ENCODE data around the gene SH3BP2.
A peak's percentile ranks its signal among the peaks of the same experiment; 100 is the strongest.

Gene SH3BP2

DNA sequence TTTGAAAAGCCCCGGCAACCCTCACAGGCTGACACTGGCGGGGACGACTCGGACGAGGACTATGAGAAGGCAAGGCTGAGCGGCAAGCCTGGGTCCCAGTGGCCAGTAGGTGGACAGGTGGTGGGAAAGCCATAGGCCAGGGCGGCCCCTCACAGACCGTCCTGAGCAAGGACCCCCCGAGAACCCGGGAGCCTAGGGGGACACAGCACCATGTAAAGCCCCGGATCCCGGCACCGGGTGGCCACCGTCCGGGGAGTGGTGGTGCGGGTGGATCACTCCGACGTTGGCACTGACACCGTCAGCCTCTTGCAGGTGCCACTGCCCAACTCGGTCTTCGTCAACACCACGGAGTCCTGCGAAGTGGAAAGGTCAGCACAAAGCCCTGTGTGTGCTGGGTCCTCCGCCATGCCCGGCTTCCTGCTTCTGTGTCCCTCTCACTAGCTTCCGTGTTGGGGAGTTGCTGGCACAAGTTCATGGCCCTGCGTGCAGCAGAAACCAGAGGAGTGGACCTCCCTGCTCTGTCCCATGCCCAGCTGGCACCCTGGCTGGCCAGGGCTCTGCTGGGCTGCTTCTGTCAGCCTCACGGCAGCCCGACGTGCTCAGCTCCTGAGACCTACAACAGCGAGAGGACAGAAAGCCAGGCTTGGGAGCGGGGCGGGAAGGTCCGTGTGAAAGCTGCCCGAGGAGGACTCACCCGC is 38.9 kb downstream of the SH3BP2 start:
- no peak for DNase-seq (ENCODE audit: extremely low read depth in 1 of 2, low read depth in 1 of 2)

GRCh38 chr4:2832309-2832980 is 39.6 kb downstream of the SH3BP2 start:
- no peak for DNase-seq (ENCODE audit: extremely low read depth in 1 of 2, low read depth in 1 of 2)

- no peak for DNase-seq (ENCODE audit: extremely low read depth in 1 of 2, low read depth in 1 of 2)
Observed at GRCh38 chr4:2832981-2833670, 40.2 kb downstream of the SH3BP2 start.

GRCh38 chr4:2833671-2834000 is 40.8 kb downstream of the SH3BP2 start:
- DNase-seq (ENCODE audit: extremely low read depth in 1 of 2, low read depth in 1 of 2) = no peak

DNA sequence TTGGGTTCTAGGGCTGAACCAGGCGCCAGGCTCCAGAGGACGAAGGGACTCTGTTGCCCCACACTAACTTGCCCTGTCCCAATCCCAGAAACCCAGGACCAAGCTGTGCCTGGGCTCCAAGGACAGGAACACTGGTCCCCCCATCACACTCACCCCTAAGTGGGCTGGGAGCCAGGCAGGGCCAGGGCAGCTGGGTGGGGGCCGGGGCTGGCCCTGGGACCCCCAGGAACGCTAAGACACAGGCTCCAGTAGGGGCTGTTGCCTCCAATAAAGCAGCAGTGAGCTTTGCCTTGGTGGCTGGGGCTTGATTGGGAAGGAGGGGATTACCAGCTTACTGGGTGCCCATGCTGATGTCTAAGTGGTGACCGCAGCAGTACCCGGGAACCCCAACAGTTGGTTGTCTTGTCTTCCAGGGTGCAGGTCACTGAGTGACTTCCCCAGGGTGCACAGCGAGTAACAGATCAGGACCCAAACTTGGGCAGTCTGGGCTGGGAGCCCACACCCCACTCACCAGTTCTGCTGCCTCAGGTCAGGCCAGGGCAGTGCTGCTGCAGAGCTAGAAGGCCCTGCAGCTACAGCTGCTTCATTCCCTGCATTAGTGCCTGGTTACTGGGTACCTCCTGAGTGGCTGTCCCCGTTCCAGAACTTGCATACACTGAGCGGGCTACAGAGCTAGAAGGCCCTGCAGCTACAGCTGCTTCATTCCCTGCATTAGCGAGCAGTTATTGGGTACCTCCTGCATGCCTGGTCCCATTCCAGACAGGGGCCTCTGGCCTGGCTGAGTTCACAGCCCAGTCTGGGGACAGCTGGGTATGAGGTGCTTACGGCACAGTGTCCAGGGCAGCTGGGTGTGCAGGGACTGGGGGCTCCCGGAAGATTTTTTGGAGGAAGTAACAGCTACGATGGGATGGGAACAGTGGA is 41.4 kb downstream of the SH3BP2 start:
- no peak for DNase-seq (ENCODE audit: extremely low read depth in 1 of 2, low read depth in 1 of 2)

- no peak for DNase-seq (ENCODE audit: extremely low read depth in 1 of 2, low read depth in 1 of 2)
Observed at GRCh38 chr4:2835978-2836377, 43.1 kb downstream of the SH3BP2 start.

DNA sequence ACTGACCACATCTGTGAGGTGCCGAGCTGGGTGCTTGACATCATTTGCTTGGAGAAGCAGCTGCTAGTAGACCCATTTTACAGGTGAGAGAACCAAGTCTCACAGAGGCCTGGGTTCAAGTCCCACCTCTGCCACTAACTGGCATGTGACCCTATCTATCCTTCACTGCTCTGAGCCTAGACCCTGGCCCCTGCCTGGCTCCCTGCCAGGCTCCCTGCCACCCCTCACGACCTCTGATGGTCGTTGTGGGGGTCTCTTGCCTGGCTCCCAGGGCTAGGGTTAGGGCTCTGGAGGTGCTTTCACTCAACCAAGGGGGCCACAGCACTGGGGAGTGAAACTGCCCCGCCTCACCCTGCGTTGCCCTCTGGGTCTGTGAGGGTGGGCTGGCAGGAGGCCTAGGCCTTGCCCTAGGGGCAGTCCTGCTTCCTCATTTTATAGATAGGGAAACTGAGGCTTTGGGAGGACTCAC is 43.5 kb downstream of the SH3BP2 start:
- no peak for DNase-seq (ENCODE audit: extremely low read depth in 1 of 2, low read depth in 1 of 2)

DNA sequence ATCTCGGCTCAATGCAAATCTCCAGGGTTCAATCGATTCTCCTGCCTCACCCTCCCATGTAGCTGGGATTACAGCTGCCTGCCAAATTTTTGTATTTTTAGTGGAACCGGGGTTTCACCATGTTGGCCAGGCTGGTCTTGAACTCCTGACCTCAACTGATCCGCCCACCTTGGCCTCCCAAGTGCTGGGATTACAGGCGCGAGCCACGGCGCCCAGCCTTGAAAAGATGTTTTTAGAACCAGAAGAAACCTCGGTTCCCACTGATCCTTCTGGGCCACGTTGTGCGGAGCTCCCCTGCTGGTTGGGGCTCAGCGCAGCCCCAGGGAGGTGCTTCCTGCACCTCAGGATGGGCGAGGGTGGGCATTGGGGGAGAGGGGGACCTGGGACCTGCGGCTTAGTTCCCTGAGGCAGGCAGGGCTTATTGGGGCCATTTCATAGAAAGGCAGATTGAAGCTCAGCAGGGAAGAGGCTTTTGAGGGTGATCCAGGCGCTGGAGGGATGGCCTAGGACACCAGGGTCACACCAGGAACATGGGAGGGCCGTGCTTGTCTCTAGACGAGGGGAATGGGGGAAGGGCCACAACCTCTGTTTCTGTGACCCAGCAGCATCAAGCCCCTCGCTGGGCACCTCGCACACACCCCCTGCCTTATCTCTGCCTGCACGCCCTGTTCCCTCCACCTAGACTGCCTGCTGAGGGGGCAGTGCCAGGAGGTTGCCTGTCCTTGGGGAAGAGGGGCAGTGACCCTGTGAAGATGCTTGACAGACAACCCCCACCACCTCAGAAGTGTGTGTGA is 44.4 kb downstream of the SH3BP2 start:
- DNase-seq (ENCODE audit: extremely low read depth in 1 of 2, low read depth in 1 of 2) = no peak

DNA sequence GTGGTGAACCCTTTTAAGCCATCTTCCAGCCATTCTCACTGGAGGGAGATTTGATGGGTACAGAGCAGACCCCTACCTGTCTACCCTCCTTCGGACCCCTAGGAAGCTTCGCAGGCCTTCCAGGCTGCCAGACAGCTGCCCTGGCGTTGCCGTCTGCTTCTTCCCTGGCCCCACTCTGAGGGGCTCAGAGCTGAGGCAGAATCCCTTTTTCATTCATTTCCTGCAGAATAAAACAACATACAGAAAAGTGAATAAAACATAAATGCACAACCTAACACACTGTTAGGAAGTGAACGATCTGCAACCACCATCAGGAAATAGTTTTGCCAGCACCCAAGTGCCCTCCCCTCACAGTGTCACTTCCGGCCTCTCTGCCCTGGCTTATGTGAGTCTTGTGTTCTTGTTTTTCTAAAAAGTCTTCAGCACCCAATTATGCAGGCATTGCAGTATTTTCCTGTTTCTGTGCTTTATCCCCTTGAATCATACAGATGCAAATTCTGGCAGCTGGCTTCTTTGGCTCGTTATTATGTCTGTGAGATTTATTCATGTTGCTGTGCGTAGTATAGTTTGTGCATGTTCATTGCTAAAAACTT is 45.1 kb downstream of the SH3BP2 start:
- peak in 1 of 2 donors; percentile 49 for DNase-seq (ENCODE audit: extremely low read depth in 1 of 2, low read depth in 1 of 2)

GRCh38 chr4:2839060-2839459 is 46.2 kb downstream of the SH3BP2 start:
- DNase-seq (ENCODE audit: extremely low read depth in 1 of 2, low read depth in 1 of 2) = no peak

- DNase-seq (ENCODE audit: extremely low read depth in 1 of 2, low read depth in 1 of 2) = no peak
Observed at GRCh38 chr4:2842687-2843262, 49.9 kb downstream of the SH3BP2 start.

DNA sequence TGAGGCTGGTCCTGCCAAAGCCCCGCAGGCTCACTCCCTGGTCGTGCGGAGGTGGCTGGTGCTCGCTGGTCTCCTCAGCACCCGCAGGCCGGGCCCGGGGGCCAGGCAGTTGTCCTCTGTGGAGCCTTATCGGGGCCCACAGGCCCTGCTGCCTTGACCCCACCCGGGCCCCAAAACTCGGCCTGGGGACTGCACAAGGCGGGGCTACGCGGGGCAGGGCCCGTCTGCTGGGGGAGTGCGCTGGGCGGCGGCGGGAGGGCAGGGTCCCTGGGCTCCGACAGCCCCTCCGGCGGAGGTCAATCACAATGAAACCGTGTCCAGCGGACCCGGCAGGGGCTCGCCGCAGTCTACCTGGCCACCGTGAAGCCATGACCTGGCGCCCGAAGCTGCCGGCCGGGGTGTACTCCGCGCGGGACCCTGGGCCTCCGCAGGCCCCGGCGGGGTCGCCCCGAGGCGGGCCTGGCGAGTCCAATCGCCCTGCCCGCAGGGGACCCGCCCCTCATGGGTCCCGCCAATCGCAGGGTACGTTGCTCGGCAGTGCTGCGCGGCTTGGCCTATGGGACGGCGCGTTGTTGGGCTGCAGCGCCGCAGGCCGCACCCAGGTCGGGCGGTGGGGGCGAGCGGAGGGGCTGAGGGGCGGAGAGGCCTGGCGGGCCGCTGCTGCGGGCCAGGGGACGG is 50.5 kb downstream of the SH3BP2 start, which contains the start of gene ADD1:
TSS of gene ADD1 (plus strand) at position 582 of the 678 bp plus-strand sequence. CDS start 32,072 bp downstream, outside the sequence.
- peak; percentile 81 to 91 for DNase-seq (ENCODE audit: extremely low read depth in 1 of 2, low read depth in 1 of 2)

GRCh38 chr4:2843941-2844584 is 51.2 kb downstream of the SH3BP2 start:
- no peak for DNase-seq (ENCODE audit: extremely low read depth in 1 of 2, low read depth in 1 of 2)

DNA sequence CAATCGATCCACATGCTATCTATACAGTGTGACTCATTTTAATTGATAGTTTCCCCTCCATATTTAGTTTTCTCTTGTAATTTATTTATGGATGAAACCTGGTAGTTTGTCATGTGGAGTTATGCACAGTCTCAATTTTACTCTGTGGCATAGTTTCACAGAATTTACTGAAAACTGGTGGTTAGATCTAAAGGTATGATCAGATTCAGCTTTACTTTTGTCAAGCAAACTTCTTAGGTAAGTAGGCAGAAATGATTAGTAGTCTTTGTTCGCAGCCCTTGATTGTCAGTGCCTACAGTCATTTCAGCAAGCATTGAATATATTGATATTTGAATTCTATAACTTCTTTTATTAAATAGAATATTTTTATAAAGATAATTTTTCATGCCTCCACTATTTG is 53.3 kb downstream of the SH3BP2 start:
- no peak for DNase-seq (ENCODE audit: extremely low read depth in 1 of 2, low read depth in 1 of 2)

DNA sequence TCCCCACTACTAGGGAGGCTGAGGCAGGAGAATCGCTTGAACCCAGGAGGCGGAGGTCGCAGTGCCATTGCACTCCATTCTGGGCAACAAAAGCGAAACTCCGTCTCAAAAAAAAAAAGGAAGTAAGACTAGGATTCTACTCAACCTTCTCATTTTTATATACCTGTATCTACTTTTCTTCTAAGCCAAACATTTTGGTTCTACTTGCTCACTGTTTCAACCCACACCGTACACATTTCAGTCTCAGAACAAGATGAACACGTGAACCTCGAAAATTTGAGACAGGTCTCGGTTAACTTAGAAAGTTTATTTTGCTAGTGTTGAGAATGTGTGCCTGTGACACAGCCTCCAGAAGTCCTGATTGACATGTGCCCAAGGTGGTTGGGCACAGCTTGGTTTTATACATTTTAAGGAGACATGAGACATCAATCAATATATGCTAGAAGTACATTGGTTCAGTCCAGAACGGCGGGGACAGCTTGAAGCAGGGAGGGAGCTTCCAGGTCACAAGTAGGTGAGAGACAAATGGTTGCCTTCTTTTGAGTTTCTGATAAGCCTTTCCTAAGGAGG is 54.5 kb downstream of the SH3BP2 start:
- no peak for DNase-seq (ENCODE audit: extremely low read depth in 1 of 2, low read depth in 1 of 2)

DNA sequence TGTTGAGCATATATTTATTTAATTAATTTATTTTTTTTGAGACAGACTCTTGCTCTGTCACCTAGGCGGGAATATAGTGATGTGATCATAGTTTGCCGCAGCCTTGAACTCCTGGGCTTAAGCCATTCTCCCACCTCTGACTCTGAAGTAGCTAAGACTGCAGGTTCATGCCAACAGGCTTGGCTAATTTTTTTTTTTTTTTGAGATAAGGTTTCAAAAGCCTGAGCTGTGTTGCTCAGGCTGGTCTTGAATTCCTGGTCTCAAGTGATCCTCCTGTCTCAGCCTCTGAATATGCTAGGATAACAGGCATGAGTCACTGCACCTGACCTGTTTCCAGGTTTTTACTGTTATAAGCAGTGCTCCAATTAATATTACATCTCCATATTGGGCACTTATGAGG is 55.6 kb downstream of the SH3BP2 start:
- DNase-seq (ENCODE audit: extremely low read depth in 1 of 2, low read depth in 1 of 2) = no peak

DNA sequence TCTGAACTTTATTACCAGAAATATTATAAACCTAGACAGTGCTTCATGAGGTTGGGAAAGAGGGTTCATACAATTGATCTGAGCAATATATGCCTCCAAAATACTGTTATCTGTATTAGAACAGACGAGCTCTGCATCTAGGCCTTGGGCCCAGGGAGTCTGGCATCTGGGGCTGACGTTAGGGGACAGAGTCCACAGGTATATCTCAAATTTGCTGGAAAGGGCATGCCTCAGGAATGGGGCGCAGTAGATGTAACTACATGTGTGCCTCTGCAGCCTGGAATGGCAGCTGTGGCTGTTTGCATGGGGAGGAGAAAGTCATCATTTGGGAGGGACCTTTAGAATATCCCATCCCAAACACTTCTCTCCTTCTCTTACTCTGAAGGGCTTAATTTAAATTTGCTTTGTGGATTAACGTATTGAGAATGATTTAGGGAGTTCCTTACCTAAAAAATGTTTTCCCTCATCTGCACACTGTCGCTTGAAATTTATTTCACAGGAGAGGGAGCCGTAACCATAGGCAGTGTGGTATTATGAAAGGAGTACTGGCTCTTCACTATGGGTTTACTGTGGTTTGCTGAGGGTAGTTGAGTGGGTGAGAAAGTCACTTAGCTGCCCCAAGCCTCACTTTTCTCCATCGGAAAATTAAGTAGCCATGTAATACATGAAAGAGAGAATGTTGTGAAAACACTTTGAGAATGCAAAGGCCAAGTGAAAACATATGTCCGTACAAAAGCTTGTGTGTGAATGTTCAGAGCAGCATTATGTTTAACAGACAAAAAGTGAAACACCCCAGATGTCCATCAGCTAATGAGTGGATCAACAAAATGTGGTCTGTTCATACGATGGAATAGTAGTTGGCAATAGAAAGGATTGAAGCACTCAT is 56.6 kb downstream of the SH3BP2 start:
- no peak for DNase-seq (ENCODE audit: extremely low read depth in 1 of 2, low read depth in 1 of 2)

Measured in stimulated activated CD8-positive, alpha-beta memory T cell treated with anti-CD3 and anti-CD28 coated beads, Interleukin-7, amount 100 ng/mL, for 48 hours (primary cell).